Upper lobe of right lung (tissue), 1 donor: ENCODE results near the gene GRB2. TPM values are rescaled to one million over a fixed set of nuclear protein-coding genes. Genes with fewer than 3 reads are reported as not detected.
"Not testable (repeated sequence)": the region's sequence is repeated elsewhere in the genome, so short reads cannot be mapped to it uniquely, and the experiment has no call there.

Source experiments
- ATAC-seq: fragments of 200-7000 bp; cut with Tn5 transposase; one replicate; pipeline ENCODE4 v1.9.1; 2020; ENCODE audit warnings: mild to moderate bottlenecking, moderate library complexity
- DNase-seq: peaks from one replicate; pipeline ENCODE4 v3.0.0-alpha.2; 2020
- H3K27ac ChIP-seq: fragments of 200-600 bp; one replicate; pipeline ENCODE4 v1.8.0; 2022
- H3K27me3 ChIP-seq: fragments of 200-600 bp; one replicate; pipeline ENCODE4 v1.8.0; 2022; ENCODE audit warnings: mild to moderate bottlenecking
- H3K36me3 ChIP-seq: fragments of 200-600 bp; one replicate; pipeline ENCODE4 v1.8.0; 2022
- H3K4me1 ChIP-seq: fragments of 200-600 bp; one replicate; pipeline ENCODE4 v1.8.0; 2022
- H3K4me3 ChIP-seq: fragments of 200-600 bp; one replicate; pipeline ENCODE4 v1.8.0; 2022; ENCODE audit warnings: mild to moderate bottlenecking
- H3K9me3 ChIP-seq: fragments of 200-600 bp; one replicate; pipeline ENCODE4 v1.8.0; 2022
- CTCF ChIP-seq: fragments of 200-600 bp; IDR thresholded peaks from one replicate; pipeline ENCODE4 v1.8.0; 2022; ENCODE audit warnings: antibody characterized with exemption
- intact Hi-C: fragments of 100-400 bp; cut with DNase I; formaldehyde crosslinking; loops from one replicate; pipeline ENCODE4 v1.11.0; 2022
- total RNA-seq: library from RNA; stranded (reverse); fragmentation: NEBNext Ultra II Directional; extraction: Animal tissue kit (Norgen Biotek cat#: 25700); gene quantifications from one replicate; pipeline ENCODE4 v1.2.1, GENCODE V29; 2021
- donor health status: DM: no; HTN: yes; CAD: no; lungs with severe emphysema.

GRB2 gene
- total RNA-seq, 1 donor from 2014 or later = 139 TPM

- Histone ChIP-seq H3K27ac (no peak overlapping the region), H3K4me1 (peaks cover 21% of the 10 kb centered on the region), H3K27me3 (no peaks in the 10 kb centered on the region), H3K4me3 (no peak overlapping the region), H3K36me3 (no peaks in the 10 kb centered on the region), H3K9me3 (no peaks in the 10 kb centered on the region)
- no peak for TF ChIP-seq CTCF
- DNase-seq (no peak), ATAC-seq (no peak)
- intact Hi-C loops = no loop called here
These were observed 97.3 kb downstream of the GRB2 start for GRCh38 chr17:75307957-75308731.

GRCh38 chr17:75301502-75302206 is 103.8 kb downstream of the GRB2 start:
- DNase-seq (no peak), ATAC-seq (peak; percentile 78)
- Histone ChIP-seq H3K9me3 (no peaks in the 10 kb centered on the region), H3K4me3 (no peak overlapping the region), H3K4me1 (no peaks in the 10 kb centered on the region), H3K27me3 (no peaks in the 10 kb centered on the region), H3K36me3 (no peaks in the 10 kb centered on the region), H3K27ac (no peak overlapping the region)
- intact Hi-C loops = no loop called here
- no peak for TF ChIP-seq CTCF

- Histone ChIP-seq H3K27me3 (no peaks in the 10 kb centered on the region), H3K4me3 (no peak overlapping the region), H3K36me3 (no peaks in the 10 kb centered on the region), H3K4me1 (no peaks in the 10 kb centered on the region), H3K27ac (no peak overlapping the region), H3K9me3 (no peaks in the 10 kb centered on the region)
- TF ChIP-seq CTCF = no peak
- intact Hi-C loops = no loop called here
- DNase-seq (no peak), ATAC-seq (peak; percentile 73)
These were observed 104.4 kb downstream of the GRB2 start for GRCh38 chr17:75301049-75301448.

- H3K36me3 ChIP-seq = no peaks in the 10 kb centered on the region
- ATAC-seq = no peak
- no peak for TF ChIP-seq CTCF
- intact Hi-C loops = no loop called here
- H3K27ac ChIP-seq = no peak overlapping the region
- no peak for DNase-seq
- H3K9me3 ChIP-seq = no peaks in the 10 kb centered on the region
- H3K4me3 ChIP-seq = no peak overlapping the region
- no peaks in the 10 kb centered on the region for H3K4me1 ChIP-seq
- H3K27me3 ChIP-seq = no peaks in the 10 kb centered on the region
These were observed 105.2 kb downstream of the GRB2 start for GRCh38 chr17:75300280-75300679.

GRCh38 chr17:75295201-75296158 is 110.0 kb downstream of the GRB2 start:
- Histone ChIP-seq H3K27ac (peak overlapping the region; percentile 83), H3K4me3 (no peak overlapping the region), H3K4me1 (no peaks in the 10 kb centered on the region), H3K36me3 (no peaks in the 10 kb centered on the region), H3K9me3 (no peaks in the 10 kb centered on the region), H3K27me3 (no peaks in the 10 kb centered on the region)
- TF ChIP-seq CTCF = no peak
- intact Hi-C loops = no loop called here
- DNase-seq = no peak
- ATAC-seq = peak; percentile 88

GRCh38 chr17:75292810-75293448 is 112.5 kb downstream of the GRB2 start:
- intact Hi-C loops, ATAC-seq, H3K36me3 ChIP-seq, H3K9me3 ChIP-seq, H3K27me3 ChIP-seq, H3K4me1 ChIP-seq, H3K4me3 ChIP-seq: not testable (repeated sequence)
- peak; percentile 89 for DNase-seq
- peak overlapping the region; percentile 30 for H3K27ac ChIP-seq
